ENCODE results near the gene RCC2. TPM values are rescaled to one million over a fixed set of nuclear protein-coding genes. Genes with fewer than 3 reads are reported as not detected.
"Not testable (repeated sequence)": the region's sequence is repeated elsewhere in the genome, so short reads cannot be mapped to it uniquely, and the experiment has no call there.

RCC2 gene
- polyA plus RNA-seq, 2 of the 4 experiments (the other 2 are of a cell fraction), result 60.9 to 90.0 TPM

DNA sequence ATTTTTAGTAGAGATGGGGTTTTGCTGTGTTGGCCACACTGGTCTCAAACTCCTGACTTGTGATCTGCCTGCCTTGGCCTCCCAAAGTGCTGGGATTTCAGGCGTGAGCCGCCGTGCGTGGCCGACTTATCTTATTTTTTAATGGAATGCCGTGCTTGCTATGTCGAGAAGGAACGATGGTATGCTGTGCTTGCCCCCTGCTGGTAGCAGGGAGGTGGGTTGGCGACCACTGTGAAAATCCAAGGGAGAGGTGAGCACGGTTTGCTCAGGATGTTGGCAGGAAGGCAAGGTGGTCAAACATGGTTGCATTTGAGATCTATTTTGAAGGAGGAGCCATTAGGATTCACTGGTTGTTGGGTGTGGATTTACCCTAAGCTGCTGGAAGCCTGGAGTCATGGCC, 45.8 kb upstream of the RCC2 start:
- Histone ChIP-seq H3K4me1 (0 out of 3 replicates have a peak, but pooled peaks cover 4% of the 10 kb centered on the region), H3K4me2 (no peak overlapping the region), H3K4me3 (no peak overlapping the region), H3K9me3 (no peaks in the 10 kb centered on the region), H3K27ac (no peak overlapping the region)
- POLR2A ChIA-PET, result no interaction called here
- 63% methylated on average over 10 of the region's 10 CpGs for WGBS (ENCODE audit: missing lambda C conversion rate)
- TF ChIP-seq FOSL2 (IDR thresholded peaks at IDR 0.05), result no peak
- TF ChIP-seq FOSL2 (CRISPR knock-in tag; IDR thresholded peaks at IDR 0.05), result no peak
- TF ChIP-seq RAD21 (conservative IDR thresholded peaks at IDR 0.05 in 1 of 2, IDR thresholded peaks at IDR 0.05 in 1 of 2), result peak; percentile 45 to 59; a peak in 4 of 5 replicates
- no peak for TF ChIP-seq JUNB (IDR thresholded peaks at IDR 0.05)
- TF ChIP-seq, protein P1, sequence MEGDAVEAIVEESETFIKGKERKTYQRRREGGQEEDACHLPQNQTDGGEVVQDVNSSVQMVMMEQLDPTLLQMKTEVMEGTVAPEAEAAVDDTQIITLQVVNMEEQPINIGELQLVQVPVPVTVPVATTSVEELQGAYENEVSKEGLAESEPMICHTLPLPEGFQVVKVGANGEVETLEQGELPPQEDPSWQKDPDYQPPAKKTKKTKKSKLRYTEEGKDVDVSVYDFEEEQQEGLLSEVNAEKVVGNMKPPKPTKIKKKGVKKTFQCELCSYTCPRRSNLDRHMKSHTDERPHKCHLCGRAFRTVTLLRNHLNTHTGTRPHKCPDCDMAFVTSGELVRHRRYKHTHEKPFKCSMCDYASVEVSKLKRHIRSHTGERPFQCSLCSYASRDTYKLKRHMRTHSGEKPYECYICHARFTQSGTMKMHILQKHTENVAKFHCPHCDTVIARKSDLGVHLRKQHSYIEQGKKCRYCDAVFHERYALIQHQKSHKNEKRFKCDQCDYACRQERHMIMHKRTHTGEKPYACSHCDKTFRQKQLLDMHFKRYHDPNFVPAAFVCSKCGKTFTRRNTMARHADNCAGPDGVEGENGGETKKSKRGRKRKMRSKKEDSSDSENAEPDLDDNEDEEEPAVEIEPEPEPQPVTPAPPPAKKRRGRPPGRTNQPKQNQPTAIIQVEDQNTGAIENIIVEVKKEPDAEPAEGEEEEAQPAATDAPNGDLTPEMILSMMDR (IDR thresholded peaks at IDR 0.05), result peak; percentile 36; the same call in 2 of the 3 replicates
- TF ChIP-seq SMC3 (IDR thresholded peaks at IDR 0.05), result peak; percentile 37; the same call in 2 of the 3 replicates
- no peak for TF ChIP-seq ZSCAN20 (CRISPR knock-in tag; IDR thresholded peaks at IDR 0.05)
- CTCF ChIA-PET, result interaction anchor here (0.6 to 2.1 kb wide), 7 partner anchors 9 to 177 kb away, joined by 3 to 9 read pairs (median 3); no protein-coding TSS in a partner anchor
- ATAC-seq (peak in 1 of 2 experiments; percentile 78; a peak in 3 of 6 replicates), DNase-seq (ENCODE audit: low read depth in 1 of 2, low spot score in 1 of 2) (peak in 1 of 2 experiments; percentile 44), FAIRE-seq (no peak)

DNA sequence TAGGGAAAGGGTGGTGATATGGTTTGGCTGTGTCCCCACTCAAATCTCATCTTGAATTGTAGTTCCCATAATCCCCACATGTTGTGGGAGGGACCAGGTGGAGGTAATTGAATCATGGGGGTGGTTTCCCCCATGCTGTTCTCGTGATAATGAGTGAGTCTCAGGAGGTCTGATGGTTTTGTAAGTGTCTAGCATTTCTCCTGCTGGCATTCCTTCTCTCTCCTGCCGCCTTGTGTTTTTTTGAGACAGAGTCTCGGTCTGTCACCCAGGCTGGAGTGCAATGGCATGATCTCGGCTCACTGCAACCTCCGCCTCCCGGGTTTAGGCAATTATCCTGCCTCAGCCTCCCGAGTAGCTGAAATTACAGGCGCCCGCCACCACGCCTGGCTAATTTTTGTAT, 42.5 kb upstream of the RCC2 start:
- POLR2A ChIA-PET; ATAC-seq; H3K4me2 ChIP-seq; FAIRE-seq; H3K9me3 ChIP-seq; H3K27ac ChIP-seq; DNase-seq (ENCODE audit: low read depth in 1 of 2, low spot score in 1 of 2); H3K4me1 ChIP-seq; H3K4me3 ChIP-seq: not testable (repeated sequence)
- WGBS (ENCODE audit: missing lambda C conversion rate), result 76% methylated on average over 10 of the region's 10 CpGs
- CTCF ChIA-PET, result interaction anchor here (0.7 to 1.2 kb wide), 2 partner anchors 43 to 865 kb away, joined by 4 to 5 read pairs; partner anchors contain the start of gene RCC2

DNA sequence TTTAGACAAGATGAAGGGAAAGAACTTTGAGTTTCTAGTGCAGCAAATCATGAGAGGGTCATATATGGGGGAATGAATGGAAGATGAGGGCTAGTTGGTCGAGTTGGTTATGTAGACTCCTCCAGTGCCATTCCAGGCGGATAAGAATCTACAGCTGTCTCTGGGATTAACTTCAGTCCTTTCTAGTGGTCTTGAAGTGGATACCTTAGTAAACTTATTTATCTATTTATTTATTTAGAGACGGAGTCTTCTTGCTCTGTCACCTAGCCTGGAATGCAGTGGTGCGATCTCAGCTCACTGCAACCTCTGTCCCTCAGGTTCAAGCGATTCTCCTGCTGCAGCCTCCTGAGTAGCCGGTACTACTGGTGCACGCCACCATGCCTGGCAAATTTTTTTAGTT, 41.4 kb upstream of the RCC2 start:
- DNase-seq (ENCODE audit: low read depth in 1 of 2, low spot score in 1 of 2) (no peak), ATAC-seq (no peak), FAIRE-seq (no peak)
- 87% methylated on average over 7 of the region's 7 CpGs for WGBS (ENCODE audit: missing lambda C conversion rate)
- Histone ChIP-seq H3K4me1 (peaks cover 14% of the 10 kb centered on the region; the same call in 2 of the 3 replicates), H3K4me2 (no peak overlapping the region), H3K4me3 (no peak overlapping the region), H3K9me3 (no peaks in the 10 kb centered on the region), H3K27ac (no peak overlapping the region)
- POLR2A ChIA-PET, result no interaction called here
- CTCF ChIA-PET, result interaction anchor here (1.0 to 1.4 kb wide), 2 partner anchors 21 to 40 kb away, joined by 3 read pairs; no protein-coding TSS in a partner anchor
- TF ChIP-seq RCOR1 (IDR thresholded peaks at IDR 0.05; ENCODE audit: low read depth, low read length) (no peak), KDM5A (IDR thresholded peaks at IDR 0.05) (no peak), HEYL (CRISPR knock-in tag; IDR thresholded peaks at IDR 0.05) (no peak), PHF8 (IDR thresholded peaks at IDR 0.05; ENCODE audit: borderline replicate concordance, low read depth) (no peak), RARB (CRISPR knock-in tag; IDR thresholded peaks at IDR 0.05) (no peak), ESRRA (IDR thresholded peaks at IDR 0.05; ENCODE audit: borderline replicate concordance, low read length) (no peak), EP300 (IDR thresholded peaks at IDR 0.05) (no peak), BHLHE40 (IDR thresholded peaks at IDR 0.05; ENCODE audit: low read depth, low read length) (no peak), CEBPB (IDR thresholded peaks at IDR 0.05) (no peak), ZFP36 (IDR thresholded peaks at IDR 0.05; ENCODE audit: borderline replicate concordance, partially characterized antibody) (no peak)
- TF ChIP-seq, protein P2, sequence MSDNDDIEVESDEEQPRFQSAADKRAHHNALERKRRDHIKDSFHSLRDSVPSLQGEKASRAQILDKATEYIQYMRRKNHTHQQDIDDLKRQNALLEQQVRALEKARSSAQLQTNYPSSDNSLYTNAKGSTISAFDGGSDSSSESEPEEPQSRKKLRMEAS (IDR thresholded peaks at IDR 0.05), result no peak
- TF ChIP-seq, protein P3, sequence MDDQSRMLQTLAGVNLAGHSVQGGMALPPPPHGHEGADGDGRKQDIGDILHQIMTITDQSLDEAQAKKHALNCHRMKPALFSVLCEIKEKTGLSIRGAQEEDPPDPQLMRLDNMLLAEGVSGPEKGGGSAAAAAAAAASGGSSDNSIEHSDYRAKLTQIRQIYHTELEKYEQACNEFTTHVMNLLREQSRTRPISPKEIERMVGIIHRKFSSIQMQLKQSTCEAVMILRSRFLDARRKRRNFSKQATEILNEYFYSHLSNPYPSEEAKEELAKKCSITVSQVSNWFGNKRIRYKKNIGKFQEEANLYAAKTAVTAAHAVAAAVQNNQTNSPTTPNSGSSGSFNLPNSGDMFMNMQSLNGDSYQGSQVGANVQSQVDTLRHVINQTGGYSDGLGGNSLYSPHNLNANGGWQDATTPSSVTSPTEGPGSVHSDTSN (IDR thresholded peaks at IDR 0.05), result no peak
- TF ChIP-seq, protein P4, sequence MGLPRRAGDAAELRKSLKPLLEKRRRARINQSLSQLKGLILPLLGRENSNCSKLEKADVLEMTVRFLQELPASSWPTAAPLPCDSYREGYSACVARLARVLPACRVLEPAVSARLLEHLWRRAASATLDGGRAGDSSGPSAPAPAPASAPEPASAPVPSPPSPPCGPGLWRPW (IDR thresholded peaks at IDR 0.05), result no peak
- TF ChIP-seq, protein P5, sequence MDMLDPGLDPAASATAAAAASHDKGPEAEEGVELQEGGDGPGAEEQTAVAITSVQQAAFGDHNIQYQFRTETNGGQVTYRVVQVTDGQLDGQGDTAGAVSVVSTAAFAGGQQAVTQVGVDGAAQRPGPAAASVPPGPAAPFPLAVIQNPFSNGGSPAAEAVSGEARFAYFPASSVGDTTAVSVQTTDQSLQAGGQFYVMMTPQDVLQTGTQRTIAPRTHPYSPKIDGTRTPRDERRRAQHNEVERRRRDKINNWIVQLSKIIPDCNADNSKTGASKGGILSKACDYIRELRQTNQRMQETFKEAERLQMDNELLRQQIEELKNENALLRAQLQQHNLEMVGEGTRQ (IDR thresholded peaks at IDR 0.05), result no peak
